GM18505 (cell line): ENCODE measurements around the gene SNED1.
"Not testable (repeated sequence)": the region's sequence is repeated elsewhere in the genome, so short reads cannot be mapped to it uniquely, and the experiment has no call there.

Source experiments
- ATAC-seq: cut with Tn5 transposase; IDR thresholded peaks from one replicate; pipeline ENCODE4 v1.9.1; 2021; ENCODE audit not compliant: unreplicated experiment
- POLR2A ChIP-seq: IDR thresholded peaks from 4 replicates; pipeline ENCODE4 v1.6.1; 2011; ENCODE audit warnings: borderline replicate concordance; ENCODE audit not compliant: insufficient read depth, insufficient read length; ENCODE audit errors: extremely low read depth

Gene SNED1

DNA sequence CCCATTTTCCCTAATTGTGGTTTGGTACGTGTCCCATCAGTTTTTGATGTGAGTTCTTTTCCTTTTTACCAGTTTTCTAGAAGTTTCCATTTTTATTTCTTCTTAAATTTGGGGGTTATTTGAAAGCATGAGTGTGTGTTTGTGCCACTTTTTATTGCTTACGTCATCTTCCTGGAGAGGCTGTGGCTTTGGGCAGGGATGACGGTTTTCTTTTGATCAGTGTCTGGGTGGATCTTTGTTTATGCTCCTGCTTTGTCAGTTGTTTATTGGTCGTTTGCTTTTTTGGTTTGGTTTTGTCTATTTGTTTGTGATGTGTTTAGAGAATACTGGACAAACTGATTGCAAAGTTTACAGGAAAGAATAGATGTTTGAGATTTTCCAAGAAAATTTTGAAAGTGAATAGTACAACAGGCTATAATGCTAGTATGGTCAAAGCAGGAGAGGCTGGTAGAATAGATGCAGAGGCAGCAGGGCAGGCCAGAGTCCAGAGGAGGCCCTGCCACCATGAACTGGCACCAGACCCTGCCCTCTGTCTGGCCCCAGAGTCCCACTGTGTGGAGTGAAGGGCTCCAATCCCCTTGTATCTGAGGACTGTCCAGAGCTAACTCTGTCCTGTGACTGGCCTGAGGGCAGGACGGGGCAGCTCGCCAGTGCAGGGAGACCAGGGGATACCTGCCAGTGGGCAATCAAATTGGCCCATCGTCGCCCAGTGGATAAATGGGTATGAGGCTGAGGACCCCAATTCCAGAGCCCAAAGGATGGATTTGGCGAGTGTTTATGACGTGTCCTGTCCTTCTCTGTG, 23.4 kb upstream of the SNED1 start:
- no peak for TF ChIP-seq POLR2A
- ATAC-seq, result no peak

- not testable (repeated sequence) for ATAC-seq
Measured at GRCh38 chr2:240975903-240976302, 22.5 kb upstream of the SNED1 start.

DNA sequence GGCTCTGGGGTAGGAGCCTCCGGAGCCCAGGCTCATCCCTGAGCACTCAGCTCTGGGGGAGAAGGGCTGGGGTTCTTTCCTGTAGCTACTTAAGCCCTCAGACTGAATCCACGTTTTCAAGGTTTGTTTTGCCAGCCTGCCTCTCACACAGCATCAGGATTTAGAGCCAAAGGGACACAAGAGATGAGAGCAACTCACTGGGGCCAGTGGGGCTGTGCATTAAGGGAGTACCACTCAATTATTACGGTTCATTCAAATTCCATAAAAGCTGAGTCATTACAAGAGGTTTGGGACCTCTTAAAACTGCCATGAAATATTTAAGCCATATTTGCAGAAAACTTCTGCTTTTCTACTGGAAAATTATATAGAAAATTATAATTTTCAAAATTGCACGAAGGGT, 17.1 kb upstream of the SNED1 start:
- no peak for TF ChIP-seq POLR2A
- no peak for ATAC-seq

GRCh38 chr2:240981871-240982800, 16.3 kb upstream of the SNED1 start:
- ATAC-seq, result no peak
- no peak for TF ChIP-seq POLR2A

GRCh38 chr2:240982821-240983281, 15.6 kb upstream of the SNED1 start:
- TF ChIP-seq POLR2A, result no peak
- no peak for ATAC-seq

GRCh38 chr2:240983361-240983995, 14.9 kb upstream of the SNED1 start:
- no peak for TF ChIP-seq POLR2A
- no peak for ATAC-seq

GRCh38 chr2:240983996-240984498, 14.4 kb upstream of the SNED1 start:
- no peak for ATAC-seq
- no peak for TF ChIP-seq POLR2A

- no peak for TF ChIP-seq POLR2A
- ATAC-seq, result no peak
Measured at GRCh38 chr2:240985881-240986786, 12.3 kb upstream of the SNED1 start.

GRCh38 chr2:240986787-240987411, 11.5 kb upstream of the SNED1 start:
- TF ChIP-seq POLR2A, result no peak
- ATAC-seq, result no peak

DNA sequence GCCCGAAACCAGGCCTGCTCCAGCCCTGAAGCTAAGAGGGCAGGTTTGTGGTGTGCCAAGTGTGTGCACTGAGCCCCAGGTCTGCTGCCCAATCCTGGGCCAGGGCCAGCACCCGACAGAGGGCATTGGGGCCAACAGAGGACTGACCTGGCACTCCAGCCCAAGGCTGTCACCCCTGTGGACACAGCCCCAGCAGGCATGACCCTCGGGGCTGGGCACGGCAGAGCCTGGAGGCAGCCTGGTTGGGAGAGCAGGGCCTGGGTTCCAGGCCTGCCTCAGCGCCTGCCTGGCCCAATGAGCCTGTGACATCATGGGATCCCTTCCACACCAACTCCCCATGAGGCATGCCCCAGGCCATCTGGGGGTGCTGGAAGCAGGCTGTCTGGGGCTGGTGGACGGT, 10.8 kb upstream of the SNED1 start:
- ATAC-seq, result no peak
- TF ChIP-seq POLR2A, result no peak

DNA sequence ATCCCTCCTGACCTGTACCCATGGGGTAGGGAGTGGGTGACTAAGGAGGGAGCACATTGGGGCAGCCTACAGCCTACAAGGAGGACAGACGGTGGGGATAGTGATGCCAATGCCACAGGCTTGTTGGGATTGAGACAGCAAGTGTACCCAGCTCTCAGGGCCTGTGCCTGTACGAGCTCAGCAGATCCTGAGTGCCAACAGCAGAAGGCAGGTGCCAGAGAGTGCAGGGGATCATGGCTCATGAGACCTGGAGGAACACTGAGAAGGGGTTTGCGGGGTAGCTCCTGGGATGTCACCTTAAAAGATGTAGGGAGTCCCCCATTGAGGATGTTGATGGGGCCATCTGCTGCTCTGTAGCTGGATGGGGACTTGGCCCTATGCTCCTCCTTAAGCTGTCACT, 10.3 kb upstream of the SNED1 start:
- no peak for TF ChIP-seq POLR2A
- ATAC-seq, result no peak
